ENCODE data around the gene FRMPD4.

FRMPD4 gene

DNA sequence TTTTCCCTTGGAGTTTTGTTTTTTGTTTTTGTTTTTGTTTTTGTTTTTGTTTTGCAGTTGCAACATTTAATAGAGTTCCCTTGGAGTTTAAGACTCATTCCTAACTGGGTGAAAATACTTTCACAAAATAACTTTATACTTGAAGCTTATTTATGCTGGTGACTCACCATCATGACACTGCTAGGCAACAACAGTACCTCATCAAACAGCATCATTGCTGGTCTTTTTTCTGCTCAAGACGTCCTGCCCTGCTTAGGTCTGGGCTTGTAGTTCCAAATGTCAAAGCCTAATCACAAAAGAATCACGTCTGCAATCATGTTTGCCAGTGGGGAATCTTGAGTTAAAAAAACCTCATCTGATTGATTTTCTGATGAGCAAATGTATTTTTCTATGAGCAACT, 547.3 kb downstream of the FRMPD4 start:
- DNase-seq: no peak

- DNase-seq: no peak
Observed at GRCh38 chrX:12686331-12686730, 548.1 kb downstream of the FRMPD4 start.

- DNase-seq: no peak
Observed at GRCh38 chrX:12690646-12691045, 552.4 kb downstream of the FRMPD4 start.

DNA sequence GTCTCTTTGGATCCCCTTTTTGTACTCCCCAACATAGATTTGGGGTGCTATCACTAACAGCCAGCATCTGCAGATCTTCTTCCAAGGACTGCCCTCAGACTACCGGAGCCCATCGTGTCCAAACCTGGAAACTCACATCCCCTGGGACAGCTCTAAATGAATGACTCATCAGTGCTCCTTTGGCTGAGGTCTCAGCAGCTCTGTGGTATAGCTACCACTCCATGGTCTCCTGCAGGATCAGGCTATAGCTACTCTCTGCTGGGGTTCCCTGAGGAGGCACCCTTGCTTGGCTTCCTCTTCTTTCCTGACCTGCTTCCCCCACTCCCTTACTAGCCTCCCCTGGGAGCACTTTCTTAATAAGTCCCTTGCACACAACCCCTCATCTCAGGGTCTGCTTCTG, 555.5 kb downstream of the FRMPD4 start:
- DNase-seq: no peak

DNA sequence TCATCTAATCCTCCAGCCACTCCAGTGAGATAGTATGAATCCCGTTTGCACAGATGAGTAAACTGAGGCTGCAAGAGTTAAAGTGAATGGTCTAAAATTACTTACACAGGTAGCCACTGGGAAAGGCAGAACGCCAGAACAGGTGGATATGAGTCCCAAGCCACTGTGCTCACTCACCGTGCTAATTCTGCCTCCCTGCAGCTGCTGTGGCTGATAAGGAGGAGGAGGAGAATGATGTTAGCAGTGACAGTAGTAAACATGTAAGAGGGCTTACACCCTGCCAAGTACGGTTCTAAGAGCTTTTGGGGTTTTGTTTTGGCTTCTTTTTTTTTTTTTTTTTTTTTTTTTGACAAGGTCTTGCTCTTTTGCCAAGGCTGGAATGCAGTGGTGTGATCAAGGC, 562.5 kb downstream of the FRMPD4 start:
- DNase-seq: no peak

GRCh38 chrX:12701628-12702027, 563.4 kb downstream of the FRMPD4 start:
- no peak for DNase-seq

DNA sequence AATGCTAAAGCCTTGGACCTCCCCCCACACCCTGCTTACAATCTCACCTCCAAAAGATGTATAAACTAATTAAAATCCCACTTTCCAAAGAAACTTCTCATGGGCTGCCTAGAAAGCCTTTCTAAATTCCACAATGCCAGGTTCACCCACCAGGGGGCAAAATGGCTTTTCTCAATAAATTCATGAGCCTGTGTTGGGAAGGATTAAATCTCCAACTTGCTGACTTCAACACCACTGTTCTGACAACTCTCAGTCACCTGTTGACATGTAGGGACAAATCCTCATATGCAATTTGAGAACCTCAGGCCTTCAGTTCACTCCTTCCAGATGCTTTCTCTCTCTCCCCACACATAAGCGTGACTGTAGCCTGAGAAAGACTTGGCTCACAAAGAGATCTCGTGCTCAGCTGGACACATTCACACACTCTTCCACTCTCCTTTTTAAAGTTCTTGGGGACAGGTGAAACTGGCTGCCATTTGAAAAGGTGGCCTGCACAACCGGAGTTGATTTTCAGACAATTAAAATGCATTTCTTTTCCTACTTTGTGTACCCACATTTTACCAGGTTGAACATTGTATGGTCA, 564.3 kb downstream of the FRMPD4 start:
- no peak for DNase-seq

DNA sequence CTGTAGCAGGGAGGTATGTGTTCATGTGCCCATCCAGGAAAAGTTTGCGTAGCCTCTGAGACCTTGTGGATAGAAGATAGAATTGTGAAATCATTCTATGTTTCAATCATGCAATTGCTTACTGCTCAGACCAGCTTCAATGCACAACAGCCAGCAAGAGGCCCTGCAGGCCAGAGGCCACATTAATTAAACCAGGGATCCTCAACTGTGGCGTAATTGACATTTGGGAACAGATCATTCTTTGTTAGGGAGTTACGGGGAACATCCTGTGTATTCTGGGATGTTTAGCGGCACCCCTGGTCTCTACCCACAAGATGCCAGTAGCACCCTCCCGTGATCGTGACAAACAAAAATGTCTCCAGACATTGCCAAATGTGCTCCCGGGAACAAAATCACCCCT, 566.4 kb downstream of the FRMPD4 start:
- no peak for DNase-seq

- DNase-seq: no peak
Observed at GRCh38 chrX:12709047-12709446, 570.8 kb downstream of the FRMPD4 start.

DNA sequence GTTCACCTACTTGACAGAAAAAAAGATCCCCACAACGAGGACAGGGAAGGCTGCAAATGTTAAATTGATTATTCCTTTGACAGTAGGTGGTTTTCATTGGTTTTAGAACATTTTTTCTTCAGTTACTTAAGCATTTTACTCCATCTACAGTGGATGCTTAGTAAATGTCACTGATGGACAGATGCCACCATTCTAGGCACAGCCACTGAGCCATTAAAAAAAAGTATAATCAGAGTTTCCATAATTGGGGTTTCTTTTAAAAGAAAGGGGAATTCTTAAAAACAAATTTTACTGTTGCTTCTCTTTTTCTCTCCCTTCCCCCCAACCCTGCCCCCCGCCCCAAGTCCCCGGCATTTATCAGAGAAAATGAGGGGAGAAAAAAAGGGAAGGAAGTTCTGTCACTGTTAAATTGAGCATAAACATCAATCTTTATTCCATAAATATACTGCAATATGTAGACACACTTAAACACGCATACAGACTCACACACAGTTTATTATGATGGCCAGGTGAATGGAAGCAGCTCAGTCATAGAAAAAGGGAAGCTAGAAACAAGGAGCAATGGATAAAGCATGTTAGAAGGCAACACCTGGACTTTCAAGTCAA, 573.3 kb downstream of the FRMPD4 start:
- no peak for DNase-seq

- DNase-seq: no peak
Observed at GRCh38 chrX:12716574-12716973, 578.3 kb downstream of the FRMPD4 start.

DNA sequence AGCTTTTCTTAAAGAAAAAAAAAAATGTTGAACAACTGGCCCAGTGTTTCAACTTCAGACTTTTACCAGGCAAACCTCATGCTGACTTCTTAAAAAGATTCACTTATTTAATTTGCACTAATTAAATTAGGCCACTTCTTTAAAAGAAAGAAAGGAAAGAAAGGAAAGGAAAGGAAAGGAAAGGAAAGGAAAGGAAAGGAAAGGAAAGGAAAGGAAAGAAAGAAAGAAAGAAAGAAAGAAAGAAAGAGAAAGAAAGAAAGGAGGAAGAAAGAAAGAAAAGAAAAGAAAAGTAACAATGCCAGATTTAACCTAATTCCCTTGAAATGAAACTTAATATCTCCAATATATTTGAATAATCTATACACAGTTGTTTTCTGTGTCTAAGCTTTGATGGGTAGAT, 581.6 kb downstream of the FRMPD4 start:
- no peak for DNase-seq

DNA sequence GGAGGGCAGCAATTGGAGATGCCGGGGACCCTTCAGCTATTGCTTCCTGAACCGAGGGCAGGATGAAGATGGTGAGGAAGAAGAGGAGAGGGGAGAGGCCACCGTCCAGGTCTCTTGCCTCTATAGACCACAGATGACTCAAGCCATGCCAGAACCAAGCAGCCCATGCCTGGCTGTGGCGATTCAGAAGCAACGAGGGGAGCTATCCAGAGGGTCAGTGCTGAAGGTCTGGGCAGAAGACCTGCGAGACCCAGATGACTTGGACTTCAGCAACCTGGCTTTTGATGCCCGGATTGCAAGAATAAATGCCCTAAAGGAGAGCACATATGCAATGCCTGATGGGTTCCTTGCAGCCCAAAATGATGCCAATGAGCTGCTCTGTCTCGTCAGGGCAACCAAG, 582.8 kb downstream of the FRMPD4 start:
- DNase-seq: no peak

DNA sequence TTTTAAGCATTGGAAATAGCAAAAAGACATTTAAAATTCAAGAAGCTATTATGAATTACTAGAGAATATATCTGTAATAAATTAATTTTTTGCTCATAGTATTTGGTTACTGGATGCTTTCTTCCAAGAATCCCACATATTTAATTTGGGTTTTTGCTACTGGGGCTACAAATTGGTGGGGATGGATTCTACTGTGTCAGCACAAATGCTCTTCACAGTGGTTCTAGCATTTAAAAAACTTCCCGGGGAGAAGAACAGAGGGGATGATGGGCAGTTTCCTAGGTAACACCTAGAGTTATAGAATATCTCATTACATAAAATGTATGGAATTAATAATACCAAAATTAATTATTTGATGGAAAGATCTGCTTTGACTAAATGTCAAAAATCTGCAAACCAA, 584.0 kb downstream of the FRMPD4 start:
- no peak for DNase-seq

GRCh38 chrX:12741416-12741815, 603.1 kb downstream of the FRMPD4 start:
- DNase-seq: no peak

GRCh38 chrX:12747433-12747832, 609.2 kb downstream of the FRMPD4 start:
- DNase-seq: no peak

GRCh38 chrX:12751887-12752286, 613.6 kb downstream of the FRMPD4 start:
- DNase-seq: no peak

GRCh38 chrX:12753366-12753765, 615.1 kb downstream of the FRMPD4 start:
- no peak for DNase-seq

- no peak for DNase-seq
Observed at GRCh38 chrX:12758291-12758690, 620.0 kb downstream of the FRMPD4 start.

GRCh38 chrX:12767856-12768255, 629.6 kb downstream of the FRMPD4 start:
- DNase-seq: no peak

GRCh38 chrX:12768491-12768890, 630.2 kb downstream of the FRMPD4 start:
- DNase-seq: no peak

GRCh38 chrX:12770440-12770839, 632.2 kb downstream of the FRMPD4 start:
- no peak for DNase-seq

DNA sequence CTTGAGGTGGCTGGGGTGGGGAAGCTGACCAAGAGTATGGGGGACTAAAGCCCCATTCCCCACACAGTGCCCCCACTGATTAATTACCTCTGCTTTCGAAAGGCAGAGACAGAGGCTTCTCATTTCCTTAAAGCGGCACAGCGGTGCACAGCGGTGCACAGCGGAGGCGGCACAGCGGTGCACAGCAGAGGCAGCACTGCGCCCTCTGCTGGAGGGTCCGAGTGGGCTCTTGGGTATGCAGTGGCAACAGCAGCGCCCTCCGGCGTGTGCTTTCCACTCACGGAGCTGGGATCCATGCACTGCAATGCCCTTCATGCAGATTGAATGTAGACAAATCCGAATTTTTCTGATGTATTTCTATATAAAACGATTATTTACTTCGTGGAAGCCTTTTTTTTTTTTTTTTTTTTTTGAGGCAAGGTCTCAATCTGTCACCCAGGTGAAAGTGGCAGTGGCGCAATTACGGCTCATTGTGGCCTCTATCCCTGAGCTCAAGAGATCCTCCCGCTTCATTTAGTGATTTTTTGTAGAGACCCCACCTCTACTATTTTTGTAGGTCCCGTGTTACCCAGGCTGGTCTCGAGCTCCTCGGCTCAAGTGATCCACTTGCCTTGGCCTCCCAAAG, 633.3 kb downstream of the FRMPD4 start:
- peak; percentile 21 for DNase-seq

Measured in activated gamma-delta T cell (primary cell).